ENCODE measurements around the gene KIN.
"Not testable (repeated sequence)": the region's sequence is repeated elsewhere in the genome, so short reads cannot be mapped to it uniquely, and the experiment has no call there.

KIN gene

GRCh38 chr10:7722927-7723529, 64.8 kb downstream of the KIN start:
- DNase-seq = no peak

GRCh38 chr10:7720478-7720877, 67.3 kb downstream of the KIN start:
- DNase-seq = no peak

GRCh38 chr10:7718685-7719084, 69.1 kb downstream of the KIN start:
- DNase-seq = no peak

- no peak for DNase-seq
These were observed 70.0 kb downstream of the KIN start for GRCh38 chr10:7717767-7718166.

- DNase-seq = no peak
These were observed 72.3 kb downstream of the KIN start for GRCh38 chr10:7715515-7715914.

- DNase-seq = not testable (repeated sequence)
These were observed 76.7 kb downstream of the KIN start for GRCh38 chr10:7711075-7711474.

- no peak for DNase-seq
These were observed 77.3 kb downstream of the KIN start for GRCh38 chr10:7710446-7710845.

- no peak for DNase-seq
These were observed 79.0 kb downstream of the KIN start for GRCh38 chr10:7708832-7709231.

- no peak for DNase-seq
These were observed 79.8 kb downstream of the KIN start for GRCh38 chr10:7707858-7708622.

GRCh38 chr10:7707102-7707501, 80.7 kb downstream of the KIN start:
- DNase-seq = no peak

GRCh38 chr10:7706534-7707073, 81.2 kb downstream of the KIN start:
- DNase-seq = no peak

- DNase-seq = no peak
These were observed 82.5 kb downstream of the KIN start for GRCh38 chr10:7705341-7705740.

GRCh38 chr10:7704071-7705016, 83.4 kb downstream of the KIN start:
- DNase-seq = no peak

- DNase-seq = no peak
These were observed 84.7 kb downstream of the KIN start, which contains the start of gene ITIH2 for GRCh38 chr10:7703140-7703539. ITIH2 (plus strand) TSS chr10:7703316; CDS start chr10:7703435, 119 bp downstream.

GRCh38 chr10:7702288-7702812, 85.4 kb downstream of the KIN start:
- DNase-seq = no peak

- DNase-seq = no peak
These were observed 86.5 kb downstream of the KIN start for GRCh38 chr10:7701158-7701742.
